Dedifferentiated amniotic fluid mesenchymal stem cell (primary cell): ENCODE measurements around the gene LATS2.
"Not testable (repeated sequence)": the region's sequence is repeated elsewhere in the genome, so short reads cannot be mapped to it uniquely, and the experiment has no call there.

ENCODE experiments used
- DNase-seq: peaks from one replicate; pipeline ENCODE4 v3.0.0-alpha.2; 2016; ENCODE audit errors: extremely low spot score

The LATS2 gene

GRCh38 chr13:20967340-20967739 is 94.0 kb downstream of the LATS2 start:
- DNase-seq = no peak

GRCh38 chr13:20964904-20965303 is 96.5 kb downstream of the LATS2 start:
- no peak for DNase-seq

GRCh38 chr13:20961663-20962062 is 99.7 kb downstream of the LATS2 start:
- DNase-seq = not testable (repeated sequence)

GRCh38 chr13:20960663-20961309 is 100.6 kb downstream of the LATS2 start:
- no peak for DNase-seq

- DNase-seq = not testable (repeated sequence)
These were observed 104.3 kb downstream of the LATS2 start for GRCh38 chr13:20957049-20957620.

- DNase-seq = no peak
These were observed 105.9 kb downstream of the LATS2 start for GRCh38 chr13:20955496-20955895.

GRCh38 chr13:20953245-20953931 is 108.0 kb downstream of the LATS2 start:
- DNase-seq = no peak

GRCh38 chr13:20952838-20953237 is 108.5 kb downstream of the LATS2 start:
- no peak for DNase-seq

- DNase-seq = not testable (repeated sequence)
These were observed 113.4 kb downstream of the LATS2 start for GRCh38 chr13:20948001-20948400.

GRCh38 chr13:20945952-20946383 is 115.4 kb downstream of the LATS2 start:
- no peak for DNase-seq

- DNase-seq = no peak
These were observed 118.3 kb downstream of the LATS2 start for GRCh38 chr13:20942938-20943559.

- DNase-seq = not testable (repeated sequence)
These were observed 120.9 kb downstream of the LATS2 start for GRCh38 chr13:20940511-20940910.

GRCh38 chr13:20940083-20940482 is 121.3 kb downstream of the LATS2 start:
- peak; percentile 80 for DNase-seq

- DNase-seq = no peak
These were observed 121.7 kb downstream of the LATS2 start for GRCh38 chr13:20939662-20940061.

- DNase-seq = no peak
These were observed 123.1 kb downstream of the LATS2 start for GRCh38 chr13:20938302-20938701.

- DNase-seq = no peak
These were observed 133.7 kb downstream of the LATS2 start for GRCh38 chr13:20927596-20928257.

- DNase-seq = not testable (repeated sequence)
These were observed 136.0 kb downstream of the LATS2 start for GRCh38 chr13:20925395-20925790.

- DNase-seq = peak; percentile 85
These were observed 136.5 kb downstream of the LATS2 start for GRCh38 chr13:20924758-20925394.

- no peak for DNase-seq
These were observed 138.1 kb downstream of the LATS2 start for GRCh38 chr13:20923272-20923671.
